ENCODE measurements around the gene FADS2.

The FADS2 gene

DNA sequence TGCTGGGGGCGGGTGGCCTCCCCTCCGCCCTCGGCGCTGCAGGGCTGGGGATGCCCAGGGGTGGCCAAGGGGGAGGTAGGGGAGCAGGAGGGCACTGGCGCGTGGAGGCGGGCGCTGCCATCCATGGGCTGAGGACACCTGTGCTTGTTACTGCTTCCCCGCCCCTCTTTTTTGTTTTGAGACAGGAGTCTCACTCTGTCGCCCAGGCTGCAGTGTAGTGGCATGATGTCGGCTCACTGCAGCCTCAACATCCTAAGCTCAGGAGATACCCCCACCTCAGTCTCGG lies 63.9 kb downstream of the FADS2 start:
- TF ChIP-seq, protein P1, sequence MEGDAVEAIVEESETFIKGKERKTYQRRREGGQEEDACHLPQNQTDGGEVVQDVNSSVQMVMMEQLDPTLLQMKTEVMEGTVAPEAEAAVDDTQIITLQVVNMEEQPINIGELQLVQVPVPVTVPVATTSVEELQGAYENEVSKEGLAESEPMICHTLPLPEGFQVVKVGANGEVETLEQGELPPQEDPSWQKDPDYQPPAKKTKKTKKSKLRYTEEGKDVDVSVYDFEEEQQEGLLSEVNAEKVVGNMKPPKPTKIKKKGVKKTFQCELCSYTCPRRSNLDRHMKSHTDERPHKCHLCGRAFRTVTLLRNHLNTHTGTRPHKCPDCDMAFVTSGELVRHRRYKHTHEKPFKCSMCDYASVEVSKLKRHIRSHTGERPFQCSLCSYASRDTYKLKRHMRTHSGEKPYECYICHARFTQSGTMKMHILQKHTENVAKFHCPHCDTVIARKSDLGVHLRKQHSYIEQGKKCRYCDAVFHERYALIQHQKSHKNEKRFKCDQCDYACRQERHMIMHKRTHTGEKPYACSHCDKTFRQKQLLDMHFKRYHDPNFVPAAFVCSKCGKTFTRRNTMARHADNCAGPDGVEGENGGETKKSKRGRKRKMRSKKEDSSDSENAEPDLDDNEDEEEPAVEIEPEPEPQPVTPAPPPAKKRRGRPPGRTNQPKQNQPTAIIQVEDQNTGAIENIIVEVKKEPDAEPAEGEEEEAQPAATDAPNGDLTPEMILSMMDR (IDR thresholded peaks at IDR 0.05; ENCODE audit: insufficient read depth, low read depth, low read length, missing control alignments): no peak
- DNase-seq (ENCODE audit: low read depth): no peak
- H3K4me3 ChIP-seq (ENCODE audit: low read length): no peak overlapping the region

DNA sequence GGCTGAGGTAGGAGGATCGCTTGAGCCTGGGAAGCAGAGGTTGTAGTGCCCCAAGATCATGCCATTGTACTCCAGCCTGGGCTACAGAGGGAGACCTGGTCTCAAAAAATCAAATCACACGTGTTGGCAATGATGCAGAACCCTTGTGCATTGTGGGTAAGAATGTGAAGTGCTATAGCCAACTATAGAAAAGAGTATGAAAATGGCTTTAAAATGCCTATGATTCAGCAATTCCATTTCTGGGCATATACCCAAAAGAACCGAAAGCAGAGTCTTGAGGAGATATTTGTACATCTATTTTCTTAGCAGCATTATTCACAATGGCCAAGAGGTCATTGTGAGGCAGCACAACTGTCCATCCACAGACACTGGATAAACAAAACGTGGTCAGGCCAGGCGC lies 65.9 kb downstream of the FADS2 start:
- DNase-seq (ENCODE audit: low read depth): no peak
- H3K4me3 ChIP-seq (ENCODE audit: low read length): no peak overlapping the region
- TF ChIP-seq, protein P1 (IDR thresholded peaks at IDR 0.05; ENCODE audit: insufficient read depth, low read depth, low read length, missing control alignments): no peak

DNA sequence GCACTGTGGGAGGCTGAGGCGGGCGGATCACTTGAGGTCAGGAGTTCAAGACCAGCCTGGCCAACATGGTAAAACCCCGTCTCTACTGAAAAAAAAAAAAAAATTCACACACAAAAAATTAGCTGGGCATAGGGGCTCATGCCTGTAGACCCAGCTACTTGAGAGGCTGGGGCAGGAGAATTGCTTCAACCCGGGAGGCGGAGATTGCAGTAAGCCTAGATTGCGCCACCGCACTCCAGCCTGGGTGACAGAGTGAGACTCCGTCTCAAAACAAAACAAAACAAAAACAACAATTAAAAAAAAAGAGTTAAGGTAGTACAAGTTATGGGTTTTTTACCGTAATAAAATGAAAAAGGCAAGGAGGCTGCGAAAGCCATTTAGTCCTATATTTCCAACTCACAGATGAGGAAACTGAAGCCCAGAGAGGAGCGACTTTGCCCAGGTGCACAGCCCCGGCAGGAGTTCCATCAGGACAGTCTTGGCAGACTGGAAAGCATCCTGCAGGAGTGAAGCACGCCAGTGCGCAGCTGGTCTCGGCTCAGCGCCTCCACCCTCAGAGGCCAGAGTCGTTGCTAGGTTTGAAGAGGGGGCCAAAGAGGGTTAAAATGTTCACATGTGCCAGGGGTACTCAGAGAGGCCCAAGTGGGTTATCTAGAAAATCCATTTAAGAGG lies 67.1 kb downstream of the FADS2 start:
- no peak overlapping the region for H3K4me3 ChIP-seq (ENCODE audit: low read length)
- DNase-seq (ENCODE audit: low read depth): no peak
- TF ChIP-seq, protein P1 (IDR thresholded peaks at IDR 0.05; ENCODE audit: insufficient read depth, low read depth, low read length, missing control alignments): no peak

DNA sequence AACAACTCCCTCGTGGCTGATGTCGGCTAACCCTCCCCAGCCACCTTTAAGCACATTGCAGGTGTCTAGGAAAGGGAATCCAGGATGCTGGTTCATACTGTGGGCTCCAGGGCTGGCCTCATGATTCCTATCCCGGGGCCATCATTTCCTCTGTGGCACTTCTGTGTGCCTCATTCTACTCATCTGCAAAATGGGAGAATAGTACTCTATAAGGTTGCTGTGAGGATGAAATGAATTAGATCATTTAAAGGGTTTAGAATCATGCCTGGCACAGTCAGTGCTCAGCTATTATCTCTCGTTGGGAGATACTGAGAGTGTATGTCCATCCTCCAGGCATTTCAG lies 67.6 kb downstream of the FADS2 start:
- TF ChIP-seq, protein P1 (IDR thresholded peaks at IDR 0.05; ENCODE audit: insufficient read depth, low read depth, low read length, missing control alignments): no peak
- no peak for DNase-seq (ENCODE audit: low read depth)
- H3K4me3 ChIP-seq (ENCODE audit: low read length): no peak overlapping the region

DNA sequence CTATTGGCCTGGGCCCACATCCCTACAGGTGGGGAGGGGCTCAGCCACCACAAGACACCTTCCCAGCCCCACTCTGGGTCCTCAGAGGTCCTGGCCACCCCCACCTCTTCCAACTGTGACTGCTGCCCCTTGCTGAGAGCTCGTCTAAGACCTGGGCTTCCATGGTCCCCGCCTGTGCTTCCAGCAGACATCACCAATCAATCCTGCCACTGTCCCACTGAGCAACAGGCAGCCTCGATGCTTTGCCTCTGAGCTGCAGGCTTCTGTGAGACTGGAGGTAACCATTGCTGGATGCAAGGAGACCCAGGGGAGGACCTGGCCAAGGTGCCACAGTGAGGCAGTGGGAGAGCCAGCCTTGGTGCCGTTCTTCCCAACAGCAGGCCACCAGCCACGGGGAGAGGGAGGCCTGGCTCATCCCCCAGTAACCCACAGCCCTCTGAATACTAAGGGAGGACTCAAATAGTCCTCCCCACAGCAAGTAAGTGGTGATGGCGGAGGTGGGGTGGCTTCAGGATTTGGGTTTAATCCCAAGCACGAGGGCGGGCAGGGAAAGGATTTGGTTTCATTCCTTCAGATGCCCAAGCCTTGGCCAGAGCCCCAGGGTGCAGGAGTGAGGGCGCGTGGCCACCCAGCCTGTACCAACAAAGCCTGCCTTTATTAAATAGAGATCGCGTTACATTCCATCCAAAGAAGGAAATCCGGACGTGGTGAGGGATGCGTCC lies 68.7 kb downstream of the FADS2 start:
- TF ChIP-seq, protein P1 (IDR thresholded peaks at IDR 0.05; ENCODE audit: insufficient read depth, low read depth, low read length, missing control alignments): no peak
- H3K4me3 ChIP-seq (ENCODE audit: low read length): no peak overlapping the region
- DNase-seq (ENCODE audit: low read depth): no peak

- H3K4me3 ChIP-seq (ENCODE audit: low read length): no peak overlapping the region
- peak; percentile 55 for DNase-seq (ENCODE audit: low read depth)
- TF ChIP-seq, protein P1 (IDR thresholded peaks at IDR 0.05; ENCODE audit: insufficient read depth, low read depth, low read length, missing control alignments): peak; percentile 85
Observed at GRCh38 chr11:61897387-61898246, 69.5 kb downstream of the FADS2 start.
